HCT116 (cell line): ENCODE data around the gene PPP1R1A. TPM values are rescaled to one million over a fixed set of nuclear protein-coding genes. Genes with fewer than 3 reads are reported as not detected.

ENCODE experiments used
- ATAC-seq: fragments of 200-7000 bp; cut with Tn5 transposase; 2 replicates; pipeline ENCODE4 v1.9.1; 2020; ENCODE audit warnings: mild to moderate bottlenecking, moderate library complexity
- BruUV-seq: library from RNA; stranded (reverse); fragments of 400-500 nt; replicated peaks from 2 replicates; lab custom pipeline; 2021; lab: Mats Ljungman, UMichigan
- CTCF ChIA-PET: fragments of 300-600 bp; sonication (Branson Sonifier 250); formaldehyde crosslinking; loops from one replicate; lab custom pipeline; 2021; ENCODE audit warnings: antibody characterized with exemption; lab: Charles Lee
- POLR2A ChIA-PET: fragments of 300-600, 350-600 bp; sonication (Branson Sonifier 250); formaldehyde crosslinking; loops from one replicate; lab custom pipeline; 2021; ENCODE audit warnings: antibody characterized with exemption; lab: Charles Lee
- RAD21 ChIA-PET, 2 experiments: fragments of 300-600 bp; sonication (Branson Sonifier 250); formaldehyde crosslinking; loops; one replicate each; lab custom pipeline; 2023; ENCODE audit warnings: low total read pairs in 2 of 2; ENCODE audit not compliant: uncharacterized antibody in 2 of 2, unreplicated experiment in 2 of 2, low non-redundant PET in 1 of 2; lab: Charles Lee
- DNase-seq: peaks from one replicate; pipeline ENCODE4 v3.0.0-alpha.2; 2010; ENCODE audit warnings: low read depth, low spot score
- H2AFZ ChIP-seq: fragments of 200-600 bp; shearing (Covaris generic), sonication (generic); 2 replicates; pipeline ENCODE4 v1.6.1; 2017; ENCODE audit warnings: low read depth, mixed run types, mixed read lengths, antibody characterized with exemption, low read length; ENCODE audit not compliant: poor library complexity, severe bottlenecking
- H3K27ac ChIP-seq: 2 replicates; pipeline ENCODE4 v1.5.1; 2012; ENCODE audit warnings: low read depth, low read length
- H3K27me3 ChIP-seq: fragments of 200-600 bp; sonication (generic); 2 replicates; pipeline ENCODE4 v1.6.1; 2016; ENCODE audit warnings: mixed run types, low read length, mixed read lengths; ENCODE audit not compliant: insufficient read depth
- H3K36me3 ChIP-seq, 2 experiments: fragments of 200-500 bp in 1 of 2; fragments of 200-600 bp in 1 of 2; sonication (Bioruptor generic) in 1 of 2; sonication (generic) in 1 of 2; 2 replicates each; pipeline versions ENCODE4 v1.5.1 to v1.6.1; 2014 to 2016; ENCODE audit warnings: low read length in 2 of 2, inconsistent platforms in 1 of 2, mixed read lengths in 1 of 2, mixed run types in 1 of 2; ENCODE audit not compliant: insufficient read depth in 2 of 2, control insufficient read depth in 1 of 2
- H3K4me1 ChIP-seq, 2 experiments: fragments of 200-600 bp in 1 of 2; sonication (generic) in 1 of 2; 2 replicates each; pipeline versions ENCODE4 v1.5.1 to v1.6.1; 2012 to 2017; ENCODE audit warnings: low read length in 2 of 2, inconsistent platforms in 1 of 2, mild to moderate bottlenecking in 1 of 2, mixed read lengths in 1 of 2, mixed run types in 1 of 2, moderate library complexity in 1 of 2; ENCODE audit not compliant: insufficient read depth in 2 of 2, control insufficient read depth in 1 of 2
- H3K4me2 ChIP-seq: fragments of 200-600 bp; sonication (generic); 2 replicates; pipeline ENCODE4 v1.6.1; 2017; ENCODE audit warnings: mixed run types, low read length, mixed read lengths
- H3K4me3 ChIP-seq, 2 experiments: fragments of 200-600 bp in 1 of 2; sonication (generic) in 1 of 2; replicated peaks in 1 of 2; 2 replicates each; pipeline ENCODE4 v1.5.1; 2011 to 2016; ENCODE audit warnings: low read length in 2 of 2, control low read depth in 1 of 2, low read depth in 1 of 2, mild to moderate bottlenecking in 1 of 2, mixed read lengths in 1 of 2, mixed run types in 1 of 2
- H3K79me2 ChIP-seq: fragments of 200-600 bp; sonication (generic); 2 replicates; pipeline ENCODE4 v1.6.1; 2017; ENCODE audit warnings: mild to moderate bottlenecking, mixed run types, low read length, moderate library complexity, mixed read lengths; ENCODE audit not compliant: insufficient read depth
- H3K9ac ChIP-seq: fragments of 200-600 bp; sonication (generic); 2 replicates; pipeline ENCODE4 v1.6.1; 2016; ENCODE audit warnings: low read length, mixed read lengths
- H3K9me2 ChIP-seq: fragments of 200-600 bp; sonication (generic), shearing (Covaris generic); 2 replicates; pipeline ENCODE4 v1.6.1; 2017; ENCODE audit warnings: mixed run types, mild to moderate bottlenecking, moderate library complexity; ENCODE audit not compliant: insufficient read depth
- H3K9me3 ChIP-seq, 2 experiments: fragments of 200-500 bp in 1 of 2; fragments of 200-600 bp in 1 of 2; sonication (Bioruptor generic) in 1 of 2; sonication (generic) in 1 of 2; 2 replicates each; pipeline ENCODE4 v1.6.1; 2014 to 2017; ENCODE audit warnings: low read length in 2 of 2, mixed read lengths in 2 of 2, inconsistent platforms in 1 of 2, low read depth in 1 of 2, mild to moderate bottlenecking in 1 of 2, mixed run types in 1 of 2, moderate library complexity in 1 of 2; ENCODE audit not compliant: control insufficient read depth in 1 of 2, insufficient read depth in 1 of 2
- H4K20me1 ChIP-seq: fragments of 200-600 bp; sonication (generic), shearing (Covaris generic); 2 replicates; pipeline ENCODE4 v1.6.1; 2017; ENCODE audit warnings: mixed run types, mild to moderate bottlenecking, moderate library complexity; ENCODE audit not compliant: insufficient read depth
- ATF3 ChIP-seq: IDR thresholded peaks from 2 replicates; pipeline ENCODE4 v1.6.1; 2012
- CBX3 ChIP-seq: IDR thresholded peaks from 2 replicates; pipeline ENCODE4 v1.6.1; 2012; ENCODE audit warnings: low read depth
- CTCF ChIP-seq, 3 experiments: fragments of 200-600 bp in 1 of 3; sonication (generic) in 1 of 3; IDR thresholded peaks in 2 of 3; conservative IDR thresholded peaks in 1 of 3; 2 replicates each; pipeline ENCODE4 v1.5.1; 2012 to 2017; ENCODE audit warnings: low read depth in 2 of 3, low read length in 2 of 3, antibody characterized with exemption in 1 of 3, borderline replicate concordance in 1 of 3, control low read depth in 1 of 3, mild to moderate bottlenecking in 1 of 3, mixed read lengths in 1 of 3, mixed run types in 1 of 3, moderate library complexity in 1 of 3; ENCODE audit not compliant: insufficient read depth in 1 of 3
- ELF1 ChIP-seq: IDR thresholded peaks from 2 replicates; pipeline ENCODE4 v1.6.1; 2012; ENCODE audit warnings: low read depth, borderline replicate concordance
- EZH2 ChIP-seq: fragments of 200-600 bp; sonication (generic); IDR thresholded peaks from 2 replicates; pipeline ENCODE4 v1.6.1; 2017; ENCODE audit warnings: antibody characterized with exemption, mixed run types
- EZH2phosphoT487 ChIP-seq: fragments of 200-600 bp; IDR thresholded peaks from 2 replicates; pipeline ENCODE4 v1.6.1; 2018; ENCODE audit warnings: antibody characterized with exemption, borderline replicate concordance
- JUND ChIP-seq: IDR thresholded peaks from 2 replicates; pipeline ENCODE4 v1.6.1; 2012
- MAX ChIP-seq: IDR thresholded peaks from 2 replicates; pipeline ENCODE4 v1.6.1; 2012
- POLR2AphosphoS5 ChIP-seq: IDR thresholded peaks from 2 replicates; pipeline ENCODE4 v1.6.1; 2011; ENCODE audit warnings: mild to moderate bottlenecking, low read depth, low read length, moderate library complexity
- RAD21 ChIP-seq: IDR thresholded peaks from 2 replicates; pipeline ENCODE4 v1.6.1; 2012; ENCODE audit warnings: low read depth, mild to moderate bottlenecking
- SRF ChIP-seq: IDR thresholded peaks from 2 replicates; pipeline ENCODE4 v1.6.1; 2012; ENCODE audit warnings: low read depth
- TCF7L2 ChIP-seq: IDR thresholded peaks from 2 replicates; pipeline ENCODE4 v1.7.0; 2011; ENCODE audit warnings: borderline replicate concordance, inconsistent platforms; ENCODE audit not compliant: insufficient read depth, insufficient read length; ENCODE audit errors: extremely low read depth
- YY1 ChIP-seq: IDR thresholded peaks from 2 replicates; pipeline ENCODE4 v1.6.1; 2011; ENCODE audit warnings: low read length, low read depth, moderate library complexity, mild to moderate bottlenecking; ENCODE audit not compliant: insufficient replicate concordance; ENCODE audit errors: extremely low read depth
- ZBTB33 ChIP-seq: IDR thresholded peaks from 2 replicates; pipeline ENCODE4 v1.6.1; 2011; ENCODE audit warnings: mild to moderate bottlenecking, low read length, moderate library complexity; ENCODE audit not compliant: insufficient replicate concordance; ENCODE audit errors: extremely low read depth
- ZNF274 ChIP-seq: fragments of 200-500 bp; sonication (Bioruptor generic); IDR thresholded peaks from 2 replicates; pipeline ENCODE4 v1.6.1; 2014; ENCODE audit warnings: mild to moderate bottlenecking, low read depth, low read length, inconsistent platforms
- intact Hi-C: fragments of 100-400 bp; cut with micrococcal nuclease; formaldehyde crosslinking; loops from 2 replicates; pipeline ENCODE4 v1.10.0; 2022
- total RNA-seq: library from RNA; stranded (reverse); gene quantifications from one replicate; pipeline ENCODE4 v1.2.1, GENCODE V29; 2021; ENCODE audit not compliant: unreplicated experiment

PPP1R1A gene
- total RNA-seq, 1 experiment from 2014 or later = 0.61 TPM

GRCh38 chr12:54628186-54628846 lies 39.9 kb upstream of the PPP1R1A start:
- Histone ChIP-seq H3K79me2 (no peaks in the 10 kb centered on the region), H3K9ac (no peak overlapping the region), H3K36me3 (no peaks in the 10 kb centered on the region), H2AFZ (no peak overlapping the region), H3K9me2 (no peaks in the 10 kb centered on the region), H3K27ac (no peak overlapping the region), H3K27me3 (peaks cover 30% of the 10 kb centered on the region; the same call in 1 of the 2 replicates), H3K4me2 (no peak overlapping the region), H3K4me3 (no peak overlapping the region), H4K20me1 (no peaks in the 10 kb centered on the region), H3K9me3 (peaks cover 0 to 3% of the 10 kb centered on the region in 2 experiments; a peak in 2 of 4 replicates), H3K4me1 (no peaks in the 10 kb centered on the region)
- no peak for ATAC-seq
- CTCF ChIA-PET = interaction anchor here (1.8 kb wide), 1 partner anchor 30 kb away, joined by 4 read pairs; no protein-coding TSS in a partner anchor
- POLR2A ChIA-PET = no interaction called here
- no peak for TF ChIP-seq JUND
- TF ChIP-seq CBX3 = no peak
- no peak for TF ChIP-seq TCF7L2
- TF ChIP-seq EZH2 = no peak
- TF ChIP-seq ELF1 = no peak
- TF ChIP-seq RAD21 = no peak
- TF ChIP-seq ZNF274 = no peak
- TF ChIP-seq EZH2phosphoT487 = no peak
- intact Hi-C loops = no loop called here
- DNase-seq = no peak
- no TSS peak for BruUV-seq
- RAD21 ChIA-PET = no interaction called here

- Histone ChIP-seq H3K27ac (no peak overlapping the region), H3K9me3 (peaks cover 0 to 3% of the 10 kb centered on the region in 2 experiments; a peak in 2 of 4 replicates), H3K4me1 (no peaks in the 10 kb centered on the region), H3K79me2 (no peaks in the 10 kb centered on the region), H3K4me3 (no peak overlapping the region), H2AFZ (no peak overlapping the region), H4K20me1 (no peaks in the 10 kb centered on the region), H3K4me2 (no peak overlapping the region), H3K9me2 (no peaks in the 10 kb centered on the region), H3K36me3 (no peaks in the 10 kb centered on the region), H3K27me3 (peaks cover 23% of the 10 kb centered on the region; the same call in 1 of the 2 replicates), H3K9ac (no peak overlapping the region)
- CTCF ChIA-PET = no interaction called here
- no peak for DNase-seq
- intact Hi-C loops = no loop called here
- POLR2A ChIA-PET = no interaction called here
- ATAC-seq = no peak
- BruUV-seq = no TSS peak
- RAD21 ChIA-PET = no interaction called here
- TF ChIP-seq POLR2AphosphoS5 (no peak), ATF3 (no peak), SRF (no peak), TCF7L2 (no peak), MAX (no peak), JUND (no peak), CBX3 (no peak), ZBTB33 (no peak), CTCF (IDR thresholded peaks at IDR 0.05 in 2 of 3, conservative IDR thresholded peaks at IDR 0.05 in 1 of 3; ENCODE audit: borderline replicate concordance in 1 of 3, insufficient read depth in 1 of 3, low read depth in 2 of 3, low read length in 2 of 3) (no peak), YY1 (no peak)
These were observed 38.8 kb upstream of the PPP1R1A start for GRCh38 chr12:54627304-54627703.
